GM19328 (cell line): ENCODE measurements around the gene ANKRD65.
A peak's percentile ranks its signal among the peaks of the same experiment; 100 is the strongest.
"Not testable (repeated sequence)": the region's sequence is repeated elsewhere in the genome, so short reads cannot be mapped to it uniquely, and the experiment has no call there.

Experiments
- ATAC-seq: cut with Tn5 transposase; IDR thresholded peaks from one replicate; pipeline ENCODE4 v1.9.1; 2021; ENCODE audit warnings: mild to moderate bottlenecking, moderate library complexity; ENCODE audit not compliant: unreplicated experiment

ANKRD65 gene

DNA sequence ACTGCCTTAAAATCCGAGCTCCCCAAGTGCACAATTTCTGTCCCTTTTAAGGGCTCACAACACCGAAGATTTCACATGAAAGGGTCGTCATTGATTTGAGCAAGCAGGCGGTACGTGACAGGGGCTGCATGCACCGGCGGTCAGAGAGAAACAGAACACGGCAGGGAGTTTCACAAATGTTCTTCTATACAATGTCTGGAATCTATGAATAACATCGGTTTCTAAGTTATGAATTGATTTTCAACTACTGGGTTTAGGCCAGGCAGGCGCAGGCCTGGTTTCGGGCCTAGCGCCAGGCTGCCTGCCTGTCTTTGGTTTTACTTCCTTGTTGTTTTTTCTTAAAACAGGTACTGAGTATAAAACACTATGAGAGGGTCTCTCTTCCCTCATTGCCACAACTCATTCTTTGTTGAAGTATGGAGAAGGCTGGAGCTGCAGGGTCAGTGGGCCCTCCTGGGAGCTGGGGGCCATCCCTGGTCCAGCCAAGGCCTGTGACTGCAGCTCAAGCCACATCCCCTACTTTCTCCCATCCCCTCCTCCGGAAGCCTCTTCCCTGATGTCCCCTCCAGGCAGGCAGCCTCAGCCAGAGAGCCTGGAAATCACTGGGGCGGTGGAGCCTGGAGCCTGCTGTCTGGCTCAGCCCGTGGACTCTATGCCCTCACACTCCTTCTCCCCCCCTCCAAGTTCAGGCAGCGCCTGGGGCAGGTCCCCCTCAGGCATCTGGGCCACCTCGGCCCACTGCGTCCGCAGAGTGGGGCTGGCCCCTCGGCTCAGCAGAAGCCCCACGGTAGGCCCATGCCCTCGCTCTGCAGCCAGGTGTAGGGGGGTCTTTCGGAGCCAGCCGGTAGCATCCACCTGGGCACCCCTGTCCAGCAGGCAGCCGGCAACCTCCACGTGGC, 2.4 kb downstream of the ANKRD65 start:
- no peak for ATAC-seq

DNA sequence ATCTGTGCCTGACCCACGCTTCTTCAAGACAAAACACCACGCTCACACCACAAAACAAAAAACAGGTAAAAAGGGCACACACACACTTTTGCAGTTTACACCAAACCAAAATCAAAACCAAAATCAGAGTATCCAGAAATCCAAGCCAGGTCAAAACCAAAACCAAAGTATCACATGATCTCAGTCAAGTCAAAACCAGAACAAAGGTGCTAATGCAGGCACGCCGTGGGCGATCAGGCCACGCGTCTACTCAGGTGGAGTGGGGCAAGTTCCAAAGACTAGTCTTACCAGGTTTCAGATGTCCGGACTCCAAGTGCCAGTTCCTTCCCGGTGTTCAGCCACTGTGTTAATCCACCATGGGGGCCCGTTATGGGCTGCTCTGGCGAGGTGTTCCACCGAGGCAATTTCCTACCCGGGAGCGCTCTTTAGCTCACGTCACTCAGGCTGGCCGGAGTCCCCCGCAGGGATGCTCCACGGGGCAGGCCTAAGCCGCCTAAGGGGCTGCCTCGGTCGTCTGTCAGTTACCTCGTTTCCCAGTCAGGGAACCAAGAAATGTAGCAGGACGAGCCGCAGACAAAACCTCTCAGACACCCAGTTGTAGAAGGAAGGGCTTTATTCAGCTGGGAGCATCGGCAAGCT, 3.1 kb downstream of the ANKRD65 start:
- ATAC-seq = not testable (repeated sequence)

DNA sequence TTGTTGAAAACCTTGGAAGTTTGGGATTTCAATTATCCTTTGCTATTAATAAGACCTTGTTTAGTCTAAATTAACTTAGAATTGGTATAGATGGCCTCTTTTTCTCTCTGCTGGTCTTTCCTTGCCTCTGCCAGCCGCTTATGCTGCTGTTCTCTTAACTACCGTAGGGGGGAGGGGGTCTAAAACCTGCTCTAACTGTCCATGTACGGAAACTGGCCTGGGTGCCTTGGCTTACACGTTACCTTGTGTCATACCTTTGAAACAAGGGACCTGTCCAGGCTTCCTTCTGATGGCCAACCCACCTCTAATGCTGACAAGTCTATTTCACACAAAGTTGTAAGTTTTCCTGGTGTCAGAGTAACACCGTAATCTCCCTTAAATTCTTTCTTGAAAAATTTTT, 3.7 kb downstream of the ANKRD65 start:
- not testable (repeated sequence) for ATAC-seq

DNA sequence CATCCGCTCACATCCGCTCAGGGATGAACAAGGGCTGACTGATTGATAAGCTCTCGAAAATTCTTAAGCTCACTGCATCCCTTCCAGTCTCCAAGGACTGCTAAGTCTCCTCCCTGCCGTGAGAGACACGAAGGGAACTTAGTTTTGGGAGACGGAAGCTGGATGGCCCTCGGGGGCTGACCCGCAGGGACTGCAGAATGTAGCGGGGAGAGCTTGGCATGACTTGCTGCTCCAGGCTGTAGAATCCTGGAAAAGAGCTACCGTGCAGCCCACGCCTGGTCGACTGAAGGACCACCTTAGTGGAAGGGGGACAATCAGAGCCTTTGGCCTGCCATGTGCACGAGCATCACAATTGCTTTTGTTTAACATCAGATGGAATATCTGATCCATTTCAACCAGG, 5.3 kb downstream of the ANKRD65 start:
- ATAC-seq = no peak

DNA sequence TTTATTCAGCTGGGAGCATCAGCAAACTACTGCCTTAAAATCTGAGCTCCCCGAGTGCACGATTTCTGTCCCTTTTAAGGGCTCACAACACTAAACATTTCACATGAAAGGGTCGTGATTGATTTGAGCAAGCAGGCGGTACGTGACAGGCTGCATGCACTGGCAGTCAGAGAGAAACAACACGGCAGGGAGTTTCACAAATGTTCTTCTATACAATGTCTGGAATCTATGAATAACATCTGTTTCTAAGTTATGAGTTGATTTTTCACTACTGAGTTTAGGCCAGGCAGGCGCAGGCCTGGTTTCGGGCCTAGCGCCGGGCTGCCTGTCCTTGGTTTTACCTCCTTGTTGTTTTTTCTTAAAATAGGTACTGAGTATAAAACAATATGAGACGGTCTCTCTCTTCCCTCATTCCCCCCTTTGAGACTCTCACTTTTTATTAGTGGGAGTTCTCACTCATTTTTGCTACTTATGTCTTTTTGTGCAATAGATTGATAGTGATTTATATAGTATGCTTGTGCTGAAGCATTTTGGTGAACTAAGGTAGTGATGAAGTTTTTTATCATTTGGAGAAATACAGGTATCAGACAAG, 8.7 kb downstream of the ANKRD65 start:
- not testable (repeated sequence) for ATAC-seq

DNA sequence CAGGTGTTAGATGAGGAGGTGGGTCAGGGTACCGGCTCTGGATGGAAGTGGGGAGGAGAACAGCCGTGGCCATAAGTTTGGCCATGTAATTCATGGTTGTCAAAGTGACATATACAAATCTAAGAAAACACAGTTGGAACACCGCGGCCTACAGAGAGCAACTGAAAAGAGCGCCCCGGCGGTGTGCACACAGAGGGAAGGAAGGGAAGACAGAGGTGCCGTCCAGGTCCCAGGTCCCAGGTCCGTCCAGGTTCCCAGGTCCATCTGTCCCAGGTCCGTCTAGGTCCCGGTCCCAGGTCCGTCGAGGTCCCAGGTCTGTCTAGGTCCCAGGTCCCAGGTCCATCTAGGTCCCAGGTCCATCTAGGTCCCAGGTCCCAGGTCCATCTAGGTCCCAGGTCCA, 9.4 kb downstream of the ANKRD65 start:
- ATAC-seq = no peak

DNA sequence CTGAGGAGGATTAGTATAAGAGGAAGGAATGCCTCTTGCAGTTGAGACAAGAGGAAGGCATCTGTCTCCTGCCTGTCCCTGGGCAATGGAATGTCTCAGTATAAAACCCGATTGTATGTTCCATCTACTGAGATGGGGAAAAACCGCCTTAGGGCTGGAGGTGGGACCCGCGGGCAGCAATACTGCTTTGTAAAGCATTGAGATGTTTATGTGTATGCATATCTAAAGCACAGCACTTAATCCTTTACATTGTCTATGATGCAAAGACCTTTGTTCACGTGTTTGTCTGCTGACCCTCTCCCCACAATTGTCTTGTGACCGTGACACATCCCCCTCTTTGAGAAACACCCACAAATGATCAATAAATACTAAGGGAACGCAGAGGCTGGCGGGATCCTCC, 10.8 kb downstream of the ANKRD65 start:
- not testable (repeated sequence) for ATAC-seq

DNA sequence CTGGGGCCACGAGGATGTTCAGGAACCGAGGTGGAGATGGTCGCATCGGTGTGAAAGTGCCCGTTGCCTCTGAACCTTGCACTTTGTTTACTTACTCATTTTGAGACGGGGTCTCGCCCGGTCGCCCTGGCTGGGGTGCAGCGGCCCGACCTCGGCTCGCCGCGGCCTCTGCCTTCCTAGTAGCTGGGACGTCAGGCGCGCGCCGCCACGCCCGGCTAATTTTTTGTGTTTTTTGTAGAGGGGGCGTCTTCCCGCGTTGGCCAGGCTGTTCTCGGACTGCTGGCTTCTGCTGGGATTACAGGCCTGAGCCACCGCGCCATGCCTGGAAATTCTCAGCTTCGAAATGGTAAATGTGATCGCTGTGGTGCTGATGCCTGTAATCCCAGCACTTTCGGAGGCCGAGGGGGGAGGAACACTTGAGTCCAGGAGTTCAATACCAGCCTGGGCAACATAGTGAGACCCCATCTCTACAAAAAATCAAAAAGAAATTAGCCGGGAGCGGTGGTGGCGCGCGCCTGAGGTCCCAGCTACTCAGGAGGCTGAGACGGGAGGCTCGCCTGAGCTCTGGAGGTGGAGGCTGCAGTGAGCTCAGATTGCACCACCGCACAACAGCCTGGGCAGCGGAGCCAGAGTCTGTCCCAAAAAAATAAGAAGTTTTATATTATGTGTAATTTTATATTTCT, 13.3 kb downstream of the ANKRD65 start:
- no peak for ATAC-seq

DNA sequence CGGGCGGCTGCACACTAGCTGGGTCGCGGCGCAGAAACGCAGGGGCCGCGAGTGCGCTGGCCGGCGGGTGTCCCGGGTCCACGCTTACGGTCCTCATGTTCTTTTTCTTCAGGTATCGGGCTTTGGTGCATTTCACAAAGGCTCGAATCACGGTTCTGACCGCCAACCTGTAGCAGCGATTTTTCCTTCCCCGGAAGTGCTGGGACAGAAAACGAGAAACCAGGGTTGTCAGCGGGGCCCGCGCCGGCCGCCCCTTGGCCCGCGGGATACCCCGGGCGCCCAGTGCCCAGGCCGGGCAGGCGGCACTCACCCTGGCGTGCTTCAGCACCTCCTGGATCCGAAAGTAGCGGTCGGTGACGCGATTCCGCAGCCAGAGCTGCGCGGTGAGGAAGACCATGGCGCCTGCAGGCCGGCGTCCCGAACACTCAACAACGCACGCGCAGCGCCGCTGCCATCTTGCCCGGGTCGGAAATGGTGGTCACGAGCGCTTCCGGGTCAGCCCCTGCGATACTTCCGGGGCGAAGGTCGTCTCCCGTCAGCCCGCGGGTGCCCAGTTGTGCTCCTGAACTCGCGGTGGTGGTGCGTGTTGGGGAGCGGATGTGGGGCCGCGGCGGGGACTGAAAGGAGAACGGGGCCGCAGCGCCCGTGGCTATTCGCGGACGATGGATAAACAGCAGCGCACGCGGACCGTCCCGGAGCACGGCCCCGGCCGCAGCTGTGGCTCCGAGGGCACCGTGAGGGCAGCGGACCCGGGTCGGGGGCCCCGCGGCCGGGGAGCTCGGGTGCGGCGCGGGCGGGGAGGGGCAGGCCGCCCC, 14.0 kb downstream of the ANKRD65 start, which contains the start of gene MRPL20:
Gene MRPL20, minus strand, starts transcription at position 473 of the 815 bp plus-strand sequence. Its CDS starts 76 bp downstream, at position 397.
- peak; percentile 86 for ATAC-seq

DNA sequence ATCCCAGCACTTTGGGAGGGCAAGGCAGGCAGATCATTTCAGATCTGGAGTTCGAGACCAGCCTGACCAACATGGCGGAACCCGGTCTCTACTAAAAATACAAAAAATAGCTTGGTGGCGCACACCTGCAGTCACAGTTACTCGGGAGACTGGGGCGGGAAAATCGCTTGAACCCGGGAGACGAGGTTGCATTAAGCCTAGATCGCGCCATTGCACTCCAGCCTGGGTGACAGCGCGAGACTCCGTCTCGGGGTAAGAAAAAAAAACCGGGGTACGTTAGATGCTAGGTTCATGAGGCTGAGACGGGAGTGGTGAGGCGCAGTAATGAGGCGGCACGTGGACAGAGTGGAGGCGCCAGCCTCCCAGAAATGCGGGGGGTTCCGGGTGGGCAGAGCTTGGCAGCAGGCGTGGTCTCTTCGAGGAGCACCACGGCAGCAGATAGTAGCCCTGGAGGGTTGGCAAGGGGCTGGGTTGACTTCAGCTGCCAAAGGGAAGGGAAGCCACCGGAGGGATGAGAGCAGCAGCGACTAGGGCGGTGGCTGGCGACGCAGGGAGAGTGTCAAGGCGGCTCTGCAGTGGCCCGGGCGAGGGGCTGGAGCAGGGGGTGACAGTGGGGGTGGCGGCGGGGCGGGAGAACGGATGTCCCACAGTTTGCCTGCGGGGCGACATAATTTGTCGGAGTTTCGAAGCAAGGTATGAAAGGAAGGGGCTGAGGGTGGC, 14.8 kb downstream of the ANKRD65 start:
- no peak for ATAC-seq

DNA sequence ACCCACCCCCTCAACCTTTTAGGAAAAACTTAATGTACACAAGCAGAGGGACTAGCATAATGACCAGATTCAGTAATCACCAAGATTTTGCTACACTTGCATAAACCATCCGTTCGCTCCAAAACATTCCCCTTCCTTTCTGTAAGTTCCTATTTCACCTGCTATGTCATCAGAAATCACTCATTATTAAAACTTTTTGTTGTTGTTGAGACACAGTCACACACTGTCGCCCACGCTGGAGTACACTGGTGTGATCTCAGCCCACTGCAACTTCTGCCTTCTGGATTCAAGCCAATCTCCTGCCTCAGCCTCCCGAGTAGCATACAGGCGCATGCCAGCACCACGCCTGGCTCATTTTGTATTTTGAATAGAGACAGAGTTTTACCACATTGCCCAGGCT, 17.4 kb downstream of the ANKRD65 start:
- ATAC-seq = no peak

DNA sequence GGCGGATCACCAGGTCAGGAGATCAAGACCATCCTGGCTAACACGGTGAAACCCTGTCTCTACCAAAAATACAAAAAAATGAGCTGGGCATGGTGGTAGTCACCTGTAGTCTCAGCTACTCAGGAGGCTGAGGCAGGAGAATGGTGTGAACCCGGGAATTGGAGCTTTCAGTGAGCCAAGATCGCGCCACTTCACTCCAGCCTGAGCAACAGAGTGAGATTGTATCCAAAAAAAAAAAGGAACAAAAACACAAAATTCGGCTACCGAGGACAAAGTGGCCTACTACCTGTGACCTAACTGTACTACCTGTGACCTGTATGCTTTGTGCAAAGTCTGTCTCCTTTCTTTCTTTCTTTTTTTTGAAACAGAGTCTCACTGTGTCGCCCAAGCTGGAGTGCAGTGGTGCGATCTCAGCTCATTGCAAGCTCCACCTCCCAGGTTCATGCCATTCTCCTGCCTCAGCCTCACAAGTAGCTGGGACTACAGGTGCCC, 18.1 kb downstream of the ANKRD65 start:
- not testable (repeated sequence) for ATAC-seq

DNA sequence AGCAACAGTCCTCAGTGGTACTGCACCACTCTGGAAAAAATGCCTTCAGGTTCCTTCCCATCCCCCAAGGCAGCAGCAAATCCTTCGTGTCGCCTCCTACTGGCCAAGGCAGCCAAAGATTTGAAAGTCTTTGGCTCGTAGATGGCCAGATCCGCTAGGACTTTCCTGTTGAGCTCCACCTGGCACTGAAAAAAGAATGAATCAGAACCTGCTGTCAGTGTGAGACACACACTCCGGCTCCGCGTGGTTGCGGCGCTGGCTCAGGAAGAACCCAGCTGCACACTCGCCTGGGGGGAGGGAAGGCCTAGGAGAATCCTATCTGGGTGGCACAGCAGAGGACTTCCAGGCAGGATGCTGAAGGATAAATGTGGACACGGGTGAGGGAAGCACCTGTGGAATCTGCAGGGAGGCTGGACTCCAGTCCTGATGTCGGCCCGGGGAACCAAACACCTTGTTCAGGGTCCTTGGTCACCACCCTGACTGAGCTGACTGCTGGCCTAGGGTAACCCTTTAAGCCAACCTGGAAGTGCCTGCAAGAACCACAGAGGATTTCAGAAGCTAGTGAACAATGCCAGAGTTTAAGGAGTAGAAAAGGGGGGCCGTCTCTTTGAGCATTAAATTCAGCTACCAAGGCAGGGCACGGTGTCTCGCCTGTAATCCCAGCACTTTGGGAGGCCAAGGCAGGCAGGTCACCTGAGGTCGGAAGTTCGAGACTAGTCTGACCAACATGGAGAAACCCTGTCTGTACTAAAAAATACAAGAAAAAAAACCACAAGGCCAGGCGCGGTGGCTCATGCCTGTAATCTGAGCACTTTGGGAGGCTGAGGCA, 18.8 kb downstream of the ANKRD65 start:
- no peak for ATAC-seq

DNA sequence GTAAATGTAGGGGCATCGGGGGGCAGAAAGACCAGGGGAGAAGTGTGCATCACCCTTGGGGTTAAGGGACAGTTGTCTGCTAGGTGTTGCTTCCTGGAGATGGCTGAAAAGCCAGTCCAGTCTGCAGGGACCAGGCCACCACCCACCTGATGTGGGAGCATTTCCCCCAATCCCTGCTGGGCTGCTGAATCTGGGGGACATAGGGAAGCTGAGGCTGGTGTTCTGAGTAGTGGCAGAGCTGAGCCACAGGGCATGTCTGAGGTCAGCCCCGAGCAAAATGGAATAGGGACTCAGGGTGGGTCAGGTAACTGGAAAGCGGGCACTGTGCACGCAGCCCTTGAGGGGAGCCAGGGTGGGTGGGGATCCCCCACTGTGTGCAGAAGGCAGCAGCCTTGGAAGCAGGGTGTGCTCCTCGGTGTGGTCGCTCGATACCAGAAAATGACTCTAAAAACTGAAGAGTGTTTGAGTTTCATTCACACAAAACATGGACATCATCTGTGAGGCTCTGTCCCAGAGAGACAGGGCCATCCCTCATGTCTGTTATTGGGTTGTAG, 19.5 kb downstream of the ANKRD65 start:
- ATAC-seq = no peak

DNA sequence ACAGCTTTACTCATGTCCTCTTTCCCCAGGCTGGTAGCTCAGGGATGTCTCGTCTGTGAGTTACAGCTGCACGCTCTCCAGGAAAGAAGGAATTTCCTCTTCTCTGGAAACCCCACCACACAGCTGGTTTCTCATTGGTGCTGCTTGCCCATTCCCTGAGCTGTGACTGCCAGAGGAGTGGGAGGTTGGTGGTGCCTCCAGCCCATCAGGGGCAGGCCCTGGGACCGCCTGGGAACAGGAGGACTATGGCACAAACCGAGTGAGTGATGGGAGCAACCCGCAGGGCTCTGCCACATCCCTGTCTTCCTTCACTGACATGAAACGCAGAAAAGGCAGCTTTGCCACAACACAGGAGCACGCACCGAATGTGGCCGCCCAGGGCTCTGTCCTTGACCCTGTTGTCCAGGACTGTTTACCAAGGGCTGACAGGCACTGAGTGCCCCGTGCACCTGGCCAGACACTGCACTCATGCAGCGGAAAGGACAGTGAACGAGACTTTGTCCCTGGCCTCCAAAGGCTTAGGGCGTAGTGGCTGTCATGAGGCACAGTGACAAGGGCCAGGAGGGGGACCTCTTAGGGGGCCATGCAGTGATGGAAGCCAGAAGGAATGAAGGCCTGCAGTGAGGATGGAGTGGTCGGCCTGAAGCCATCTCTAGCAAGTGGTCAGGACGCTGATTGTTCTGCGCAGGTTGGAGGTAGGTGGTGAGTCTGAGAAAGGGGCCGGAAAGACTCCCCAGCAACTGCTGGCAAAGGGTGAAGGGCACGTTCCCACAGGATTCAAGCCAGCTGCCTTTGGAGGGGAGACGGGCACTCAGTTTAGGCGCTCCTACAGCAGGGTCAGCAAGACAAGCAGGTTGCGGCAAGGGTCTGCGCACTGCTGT, 20.3 kb downstream of the ANKRD65 start:
- ATAC-seq = no peak

DNA sequence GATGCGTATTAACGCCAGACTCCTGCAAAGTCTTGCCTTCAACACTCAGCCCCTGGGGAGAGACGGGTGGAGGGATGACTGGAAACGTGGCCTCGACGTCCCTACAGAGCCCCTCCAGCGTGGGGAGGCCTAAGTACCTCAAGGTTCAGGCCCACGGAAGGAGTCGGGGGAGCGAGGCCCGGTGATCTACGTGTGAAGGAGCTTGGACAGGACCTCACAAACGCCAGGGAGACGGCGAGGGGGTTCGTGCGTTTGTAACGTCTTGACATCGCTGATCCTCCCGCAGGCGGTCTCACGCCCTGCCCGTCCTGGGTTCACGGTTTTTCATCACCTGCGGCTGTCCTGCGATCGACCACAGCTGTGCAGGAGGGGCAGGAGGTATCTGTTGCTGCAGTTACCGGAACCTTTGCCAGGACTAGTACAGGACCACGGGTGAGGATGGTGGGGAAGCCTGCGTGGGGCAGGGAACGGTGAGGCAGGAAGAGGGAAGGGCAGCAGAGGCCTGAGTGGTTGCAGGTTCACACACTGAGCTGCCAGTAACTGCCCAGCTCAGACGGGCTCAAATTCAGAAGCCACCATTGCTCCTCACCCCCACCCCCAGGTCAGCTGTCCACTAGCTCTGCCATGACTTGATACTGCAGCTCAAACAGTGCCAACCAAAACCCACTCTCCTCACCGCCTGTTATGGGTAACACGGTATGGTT, 21.1 kb downstream of the ANKRD65 start:
- ATAC-seq = no peak
